T-cell (primary cell): Measurements from ENCODE around the gene NUDCD3. TPM values are rescaled to one million over a fixed set of nuclear protein-coding genes. Genes with fewer than 3 reads are reported as not detected.

ENCODE experiments used
- ATAC-seq, 4 experiments: fragments of 200-7000 bp in 3 of 4; fragments of 150-1000 bp in 1 of 4; cut with Tn5 transposase; replicated peaks in 1 of 4; 1 replicate in 3 of 4; 2 replicates in 1 of 4; pipeline ENCODE4 v1.10.0; 2021; ENCODE audit warnings: moderate library complexity in 3 of 4, mild to moderate bottlenecking in 2 of 4, moderate number of reproducible peaks in 1 of 4
- CTCF ChIA-PET, 2 donors: fragments of 300-600 bp; sonication (Branson Sonifier 250); formaldehyde crosslinking; loops; one replicate each; lab custom pipeline; 2022; ENCODE audit warnings: antibody characterized with exemption in 2 of 2; lab: Charles Lee
- POLR2A ChIA-PET, 2 donors: fragments of 300-600 bp; sonication (Branson Sonifier 250); formaldehyde crosslinking; loops; one replicate each; lab custom pipeline; 2022; ENCODE audit warnings: antibody characterized with exemption in 2 of 2; lab: Charles Lee
- DNase-seq, 35 experiments: peaks; one replicate each; pipeline versions ENCODE4 v3.0.0 to v3.0.0-alpha.2; 2013 to 2023
- H3K27ac ChIP-seq: one replicate; pipeline ENCODE4 v1.5.1; 2013; ENCODE audit warnings: low read length
- H3K27me3 ChIP-seq, 2 experiments: replicated peaks in 1 of 2; 1 replicate in 1 of 2; 2 replicates in 1 of 2; pipeline versions ENCODE4 v1.6.1 to v1.7.0; 2013; ENCODE audit warnings: low read length in 1 of 2, mixed read lengths in 1 of 2; ENCODE audit not compliant: control insufficient read depth in 2 of 2, insufficient read depth in 2 of 2; ENCODE audit errors: extremely low read depth in 1 of 2
- H3K36me3 ChIP-seq, 2 donors: 1 replicate in 1 of 2; 2 replicates in 1 of 2; pipeline versions ENCODE4 v1.6.1 to v1.7.0; 2013; ENCODE audit warnings: low read length in 1 of 2; ENCODE audit not compliant: control insufficient read depth in 2 of 2, insufficient read depth in 1 of 2; ENCODE audit errors: extremely low read depth in 1 of 2
- H3K4me1 ChIP-seq, 2 experiments: 1 replicate in 1 of 2; 2 replicates in 1 of 2; pipeline versions ENCODE4 v1.6.1 to v1.7.0; 2013; ENCODE audit warnings: low read length in 2 of 2, mixed read lengths in 1 of 2; ENCODE audit not compliant: insufficient read depth in 2 of 2, control insufficient read depth in 1 of 2; ENCODE audit errors: extremely low read depth in 1 of 2
- H3K4me3 ChIP-seq, 2 donors: 1 replicate in 1 of 2; 2 replicates in 1 of 2; pipeline versions ENCODE4 v1.5.1 to v1.7.0; 2013; ENCODE audit warnings: mild to moderate bottlenecking in 2 of 2, low read length in 1 of 2, moderate library complexity in 1 of 2; ENCODE audit not compliant: control insufficient read depth in 1 of 2; ENCODE audit errors: extremely low read depth in 1 of 2
- H3K9me3 ChIP-seq: 2 replicates; pipeline ENCODE4 v1.7.0; 2013
- H3K27ac Mint-ChIP-seq, 2 donors: one replicate each; pipeline ENCODE4 v1.8.0; 2020 to 2021; ENCODE audit warnings: mild to moderate bottlenecking in 2 of 2, mixed read lengths in 2 of 2
- H3K27me3 Mint-ChIP-seq, 2 donors: one replicate each; pipeline ENCODE4 v1.8.0; 2021 to 2022; ENCODE audit warnings: mixed read lengths in 2 of 2
- H3K36me3 Mint-ChIP-seq: one replicate; pipeline ENCODE4 v1.8.0; 2021; ENCODE audit warnings: mixed read lengths
- H3K4me1 Mint-ChIP-seq, 3 donors: one replicate each; pipeline ENCODE4 v1.8.0; 2020 to 2022; ENCODE audit warnings: mixed read lengths in 3 of 3, mild to moderate bottlenecking in 1 of 3
- H3K4me3 Mint-ChIP-seq, 3 donors: one replicate each; pipeline ENCODE4 v1.8.0; 2020 to 2022; ENCODE audit warnings: mild to moderate bottlenecking in 3 of 3, mixed read lengths in 3 of 3, moderate library complexity in 3 of 3
- H3K9me3 Mint-ChIP-seq, 3 donors: one replicate each; pipeline ENCODE4 v1.8.0; 2020 to 2022; ENCODE audit warnings: mixed read lengths in 3 of 3
- WGBS: methylation state at CpG from one replicate; pipeline ENCODE4 v1.1.5; 2013; ENCODE audit warnings: missing lambda C conversion rate; ENCODE audit not compliant: insufficient coverage; 5-methylcytosine and 5-hydroxymethylcytosine counted together
- total RNA-seq, 35 experiments: library from RNA in 6 of 35; stranded (reverse) in 6 of 35; fragments of 120-200 nt in 1 of 35; gene quantifications; one replicate each; pipeline versions ENCODE4 v1.2.1 to v1.2.4 and lab custom pipeline; 2013 to 2026

Gene NUDCD3
- total RNA-seq, 5 donors from 2014 or later (not counting 1 experiment from before 2014, with no cell fraction given) = 87.9 to 106 (median 95.9) TPM

DNA sequence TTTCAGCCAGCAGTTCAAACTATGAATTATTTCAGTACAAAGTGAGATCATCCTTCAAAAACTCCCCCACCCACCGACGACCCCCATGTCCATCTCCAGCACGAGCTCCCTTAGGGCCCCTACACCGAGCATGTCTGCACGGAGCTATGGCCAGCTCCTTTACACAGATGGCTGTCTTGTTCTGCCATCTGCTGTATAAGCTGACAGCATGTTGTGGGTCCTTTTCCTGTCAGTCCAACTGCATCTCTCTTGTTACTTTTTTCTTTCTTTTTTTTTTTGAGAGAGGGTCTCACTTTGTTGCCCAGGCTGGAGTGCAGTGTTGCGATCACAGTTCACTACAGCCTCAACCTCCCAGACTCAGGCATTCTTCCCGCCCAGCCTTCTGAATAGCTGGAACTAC, 29.1 kb upstream of the NUDCD3 start:
- Histone ChIP-seq H3K9me3 (no peaks in the 10 kb centered on the region), H3K27ac (no peak overlapping the region), H3K4me1 (no peaks in the 10 kb centered on the region), H3K27me3 (peaks cover 0 to 31% of the 10 kb centered on the region in 2 experiments), H3K4me3 (no peak overlapping the region), H3K36me3 (no peaks in the 10 kb centered on the region)
- ATAC-seq = no peak
- 87% methylated on average over 3 of the region's 7 CpGs for WGBS
- DNase-seq = no peak
- Mint-ChIP-seq H3K27me3 (peaks cover 9 to 10% of the 10 kb centered on the region in 2 donors), H3K4me1 (no peaks in the 10 kb centered on the region), H3K27ac (no peak overlapping the region), H3K9me3 (peaks cover 5 to 6% (median 6%) of the 10 kb centered on the region in 3 donors), H3K36me3 (peaks cover 5% of the 10 kb centered on the region), H3K4me3 (no peak overlapping the region)
- ChIA-PET POLR2A (no interaction called here), CTCF (no interaction called here)

- Histone ChIP-seq H3K36me3 (no peaks in the 10 kb centered on the region), H3K4me3 (no peak overlapping the region), H3K4me1 (no peaks in the 10 kb centered on the region), H3K9me3 (no peaks in the 10 kb centered on the region), H3K27ac (no peak overlapping the region), H3K27me3 (peaks cover 0 to 31% of the 10 kb centered on the region in 2 experiments)
- Mint-ChIP-seq H3K9me3 (peaks cover 0 to under 1% (median 0%) of the 10 kb centered on the region in 3 donors), H3K36me3 (peaks cover under 1% of the 10 kb centered on the region), H3K27me3 (peaks cover 9 to 10% of the 10 kb centered on the region in 2 donors), H3K4me3 (no peak overlapping the region), H3K4me1 (no peaks in the 10 kb centered on the region), H3K27ac (no peak overlapping the region)
- 91% methylated on average over 3 of the region's 3 CpGs for WGBS
- ChIA-PET CTCF (no interaction called here), POLR2A (no interaction called here)
- ATAC-seq (no peak), DNase-seq (no peak)
Observed at GRCh38 chr7:44518761-44519160, 28.3 kb upstream of the NUDCD3 start.

DNA sequence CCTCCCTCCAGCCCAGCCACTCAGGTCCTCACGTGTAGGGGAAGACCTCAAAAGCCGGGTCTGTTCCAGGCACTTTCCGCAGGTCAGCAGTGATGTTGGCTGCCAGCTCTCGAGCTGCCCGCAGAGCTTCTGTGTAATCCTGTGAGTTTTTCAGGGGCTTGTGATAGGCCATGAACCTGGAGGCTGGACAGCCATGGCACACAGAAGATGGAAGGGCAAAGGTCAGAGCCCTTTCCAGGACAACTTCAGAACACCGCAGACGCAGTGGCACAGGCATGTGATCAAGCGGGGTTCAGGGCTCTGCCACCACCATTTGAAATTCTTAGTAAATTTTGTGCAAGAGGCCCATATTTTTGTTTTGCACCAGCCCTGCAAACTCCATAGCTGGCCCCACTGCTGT, 26.7 kb upstream of the NUDCD3 start:
- no peaks in the 10 kb centered on the region for H3K36me3 Mint-ChIP-seq
- Histone ChIP-seq H3K36me3 (no peaks in the 10 kb centered on the region), H3K4me1 (no peaks in the 10 kb centered on the region), H3K27ac (no peak overlapping the region), H3K27me3 (peaks cover 0 to 27% of the 10 kb centered on the region in 2 experiments), H3K4me3 (no peak overlapping the region), H3K9me3 (no peaks in the 10 kb centered on the region)
- ChIA-PET CTCF (no interaction called here), POLR2A (no interaction called here)
- 87% methylated on average over 7 of the region's 8 CpGs for WGBS
- no peak overlapping the region for H3K4me3 Mint-ChIP-seq
- H3K27ac Mint-ChIP-seq = no peak overlapping the region
- H3K4me1 Mint-ChIP-seq = no peaks in the 10 kb centered on the region
- H3K27me3 Mint-ChIP-seq = peaks cover 6 to 9% of the 10 kb centered on the region in 2 donors
- H3K9me3 Mint-ChIP-seq = no peaks in the 10 kb centered on the region
- ATAC-seq (no peak), DNase-seq (no peak)

GRCh38 chr7:44515590-44516268, 25.3 kb upstream of the NUDCD3 start:
- Histone ChIP-seq H3K27me3 (peaks cover 0 to 13% of the 10 kb centered on the region in 2 experiments), H3K4me1 (no peaks in the 10 kb centered on the region), H3K36me3 (no peaks in the 10 kb centered on the region), H3K9me3 (no peaks in the 10 kb centered on the region), H3K27ac (no peak overlapping the region), H3K4me3 (no peak overlapping the region)
- ChIA-PET CTCF (no interaction called here), POLR2A (no interaction called here)
- no peaks in the 10 kb centered on the region for H3K36me3 Mint-ChIP-seq
- no peak overlapping the region for H3K27ac Mint-ChIP-seq
- no peaks in the 10 kb centered on the region for H3K9me3 Mint-ChIP-seq
- DNase-seq (no peak), ATAC-seq (no peak)
- no peaks in the 10 kb centered on the region for H3K4me1 Mint-ChIP-seq
- H3K27me3 Mint-ChIP-seq = peaks cover 2 to 6% of the 10 kb centered on the region in 2 donors
- no peak overlapping the region for H3K4me3 Mint-ChIP-seq
- WGBS = 69% methylated on average over 7 of the region's 10 CpGs

GRCh38 chr7:44512736-44513135, 22.3 kb upstream of the NUDCD3 start:
- no peak for DNase-seq
- no peaks in the 10 kb centered on the region for H3K4me1 ChIP-seq
- H3K27me3 ChIP-seq = peaks cover 0 to 6% of the 10 kb centered on the region in 2 experiments
- Mint-ChIP-seq H3K27me3 (peaks cover 4 to 8% of the 10 kb centered on the region in 2 donors), H3K4me1 (no peaks in the 10 kb centered on the region), H3K4me3 (no peak overlapping the region), H3K9me3 (peaks cover 0 to 3% (median 0%) of the 10 kb centered on the region in 3 donors), H3K27ac (no peak overlapping the region), H3K36me3 (no peaks in the 10 kb centered on the region)
- ATAC-seq = no peak
- no peak overlapping the region for H3K27ac ChIP-seq
- H3K36me3 ChIP-seq = no peaks in the 10 kb centered on the region
- ChIA-PET CTCF (no interaction called here), POLR2A (no interaction called here)
- no peak overlapping the region for H3K4me3 ChIP-seq
- no peaks in the 10 kb centered on the region for H3K9me3 ChIP-seq
- WGBS = 80% methylated on average over 2 of the region's 7 CpGs

- Mint-ChIP-seq H3K36me3 (no peaks in the 10 kb centered on the region), H3K27ac (no peak overlapping the region), H3K27me3 (peaks cover 4 to 8% of the 10 kb centered on the region in 2 donors), H3K9me3 (peaks cover 0 to 3% (median 0%) of the 10 kb centered on the region in 3 donors), H3K4me1 (no peaks in the 10 kb centered on the region), H3K4me3 (no peak overlapping the region)
- Histone ChIP-seq H3K4me3 (no peak overlapping the region), H3K4me1 (no peaks in the 10 kb centered on the region), H3K9me3 (no peaks in the 10 kb centered on the region), H3K36me3 (no peaks in the 10 kb centered on the region), H3K27me3 (peaks cover 0 to 8% of the 10 kb centered on the region in 2 experiments), H3K27ac (no peak overlapping the region)
- DNase-seq (no peak), ATAC-seq (no peak)
- ChIA-PET CTCF (no interaction called here), POLR2A (no interaction called here)
- 45% methylated on average over 4 of the region's 4 CpGs for WGBS
Observed at GRCh38 chr7:44511863-44512468, 21.5 kb upstream of the NUDCD3 start.
